Naive thymus-derived CD4-positive, alpha-beta T cell (primary cell): ENCODE results near the gene DCTPP1. TPM values are rescaled to one million over a fixed set of nuclear protein-coding genes. Genes with fewer than 3 reads are reported as not detected.
"Not testable (repeated sequence)": the region's sequence is repeated elsewhere in the genome, so short reads cannot be mapped to it uniquely, and the experiment has no call there.

Experiments used
- ATAC-seq: fragments of 150-1000 bp; cut with Tn5 transposase; 2 replicates; pipeline ENCODE4 v1.10.0; 2021; ENCODE audit warnings: mild to moderate bottlenecking, moderate library complexity
- CTCF ChIA-PET: fragments of 350-600 bp; sonication (Branson Sonifier 250); formaldehyde crosslinking; loops from one replicate; lab custom pipeline; 2021; ENCODE audit warnings: antibody characterized with exemption; lab: Charles Lee
- POLR2A ChIA-PET: fragments of 350-600 bp; sonication (Branson Sonifier 250); formaldehyde crosslinking; loops from one replicate; lab custom pipeline; 2021; ENCODE audit warnings: antibody characterized with exemption, inconsistent platforms; lab: Charles Lee
- DNase-seq, 9 donors: peaks; one replicate each; pipeline versions ENCODE4 v3.0.0 to v3.0.0-alpha.2; 2020 to 2022; ENCODE audit warnings: mixed read lengths in 1 of 9
- H3K27ac ChIP-seq: one replicate; pipeline ENCODE4 v1.7.0; 2013; ENCODE audit warnings: mild to moderate bottlenecking, low read depth, low read length, moderate library complexity
- H3K27me3 ChIP-seq, 2 donors: one replicate each; pipeline ENCODE4 v1.7.0; 2013; ENCODE audit warnings: low read length in 2 of 2, mild to moderate bottlenecking in 2 of 2, moderate library complexity in 2 of 2; ENCODE audit not compliant: control insufficient read depth in 2 of 2, insufficient read depth in 2 of 2
- H3K36me3 ChIP-seq, 3 experiments: 1 replicate in 2 of 3; 2 replicates in 1 of 3; pipeline ENCODE4 v1.7.0; 2013; ENCODE audit warnings: low read length in 3 of 3, mild to moderate bottlenecking in 3 of 3, moderate library complexity in 1 of 3; ENCODE audit not compliant: insufficient read depth in 3 of 3, control insufficient read depth in 2 of 3
- H3K4me1 ChIP-seq, 2 donors: one replicate each; pipeline ENCODE4 v1.7.0; 2013; ENCODE audit warnings: low read length in 2 of 2, mild to moderate bottlenecking in 2 of 2, moderate library complexity in 1 of 2; ENCODE audit not compliant: control insufficient read depth in 2 of 2, insufficient read depth in 2 of 2
- H3K4me3 ChIP-seq: 2 replicates; pipeline ENCODE4 v1.7.0; 2013; ENCODE audit warnings: mild to moderate bottlenecking, low read length
- H3K9me3 ChIP-seq, 3 experiments: 1 replicate in 2 of 3; 2 replicates in 1 of 3; pipeline ENCODE4 v1.7.0; 2013; ENCODE audit warnings: low read length in 3 of 3; ENCODE audit not compliant: control insufficient read depth in 2 of 3
- H3K27ac Mint-ChIP-seq, 9 donors: one replicate each; pipeline ENCODE4 v1.8.0; 2020 to 2022; ENCODE audit warnings: mixed read lengths in 9 of 9, mild to moderate bottlenecking in 8 of 9, moderate library complexity in 5 of 9, inconsistent platforms in 2 of 9
- H3K27me3 Mint-ChIP-seq, 5 donors: one replicate each; pipeline ENCODE4 v1.8.0; 2021 to 2022; ENCODE audit warnings: mixed read lengths in 5 of 5, mild to moderate bottlenecking in 1 of 5
- H3K36me3 Mint-ChIP-seq, 5 donors: one replicate each; pipeline ENCODE4 v1.8.0; 2020 to 2022; ENCODE audit warnings: mixed read lengths in 5 of 5, mild to moderate bottlenecking in 3 of 5, inconsistent platforms in 1 of 5
- H3K4me1 Mint-ChIP-seq, 7 donors: one replicate each; pipeline ENCODE4 v1.8.0; 2020 to 2022; ENCODE audit warnings: mixed read lengths in 7 of 7, mild to moderate bottlenecking in 3 of 7, inconsistent platforms in 1 of 7
- H3K4me3 Mint-ChIP-seq, 10 donors: one replicate each; pipeline ENCODE4 v1.8.0; 2020 to 2022; ENCODE audit warnings: mild to moderate bottlenecking in 10 of 10, mixed read lengths in 10 of 10, moderate library complexity in 6 of 10, inconsistent platforms in 2 of 10
- H3K9me3 Mint-ChIP-seq, 11 donors: one replicate each; pipeline ENCODE4 v1.8.0; 2020 to 2022; ENCODE audit warnings: mixed read lengths in 11 of 11, mild to moderate bottlenecking in 4 of 11, inconsistent platforms in 1 of 11, moderate library complexity in 1 of 11
- intact Hi-C, 2 donors: fragments of 100-400 bp; cut with micrococcal nuclease; formaldehyde crosslinking; loops; one replicate each; pipeline ENCODE4 v1.15.1; 2023
- polyA plus RNA-seq, 2 donors: library from polyadenylated mRNA; unstranded; fragments of 300-500 nt; fragmentation: Illumina TruSeq; gene quantifications; one replicate each; pipeline ENCODE4 v1.2.3, GENCODE V29; 2021
- total RNA-seq, 6 experiments: library from RNA in 5 of 6; stranded (reverse) in 5 of 6; gene quantifications; 1 replicate in 5 of 6; 2 replicates in 1 of 6; pipeline ENCODE4 v1.2.3 and lab custom pipeline; 2021 to 2026

DCTPP1 gene
- total and polyA plus RNA-seq, 7 experiments from 2014 or later, result 11.6 to 81.1 (median 15.6) TPM

GRCh38 chr16:30464078-30464477 is 34.2 kb upstream of the DCTPP1 start:
- H3K27ac ChIP-seq, result no peak overlapping the region
- ATAC-seq, result no peak
- peaks cover 20 to 48% (median 36%) of the 10 kb centered on the region in 7 donors for H3K4me1 Mint-ChIP-seq

DNA sequence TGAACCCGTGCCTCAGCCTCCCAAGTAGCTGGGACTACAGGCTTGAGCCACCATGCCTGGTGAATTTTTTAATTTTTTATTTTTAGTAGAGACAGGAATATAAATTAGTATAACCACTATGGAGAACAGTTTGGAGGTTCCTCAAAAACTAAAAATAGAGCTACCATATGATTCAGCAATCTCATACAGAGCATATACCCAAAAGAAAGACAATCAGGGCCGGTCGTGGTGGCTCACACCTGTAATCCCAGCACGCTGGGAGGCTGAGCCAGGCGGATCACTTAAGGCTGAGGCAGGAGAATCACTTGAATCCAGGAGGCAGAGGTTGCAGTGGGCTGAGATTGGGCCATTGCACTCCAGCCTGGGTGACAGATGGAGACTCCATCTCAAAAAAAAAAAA is 31.6 kb upstream of the DCTPP1 start:
- peaks cover 25 to 37% of the 10 kb centered on the region in 2 donors for H3K4me1 ChIP-seq
- H3K27me3 Mint-ChIP-seq, intact Hi-C loops, H3K9me3 ChIP-seq, H3K4me3 ChIP-seq, H3K27me3 ChIP-seq, H3K36me3 Mint-ChIP-seq, DNase-seq, H3K27ac ChIP-seq, H3K36me3 ChIP-seq, ATAC-seq, H3K9me3 Mint-ChIP-seq, H3K4me3 Mint-ChIP-seq: not testable (repeated sequence)
- CTCF ChIA-PET, result interaction anchor here (0.7 to 1.1 kb wide), 3 partner anchors 12 to 350 kb away, joined by 3 to 5 read pairs (median 4); partner anchors contain the start of gene DCTPP1
- H3K27ac Mint-ChIP-seq, result peak overlapping the region in 3 of 9 donors; percentile 17 to 65 (median 47)
- POLR2A ChIA-PET, result interaction anchor here (0.6 to 20.1 kb wide), 2 partner anchors 11 to 12 kb away, joined by 3 to 374 read pairs; partner anchors contain the start of gene ITGAL
- peaks cover 41 to 66% (median 48%) of the 10 kb centered on the region in 7 donors for H3K4me1 Mint-ChIP-seq

More at GRCh38 chr16:30464078-30464477, 34.2 kb upstream of the DCTPP1 start:
- H3K27ac Mint-ChIP-seq, result peak overlapping the region in 4 of 9 donors; percentile 17 to 81 (median 58)
- CTCF ChIA-PET, result interaction anchor here (0.6 kb wide), 2 partner anchors 22 to 103 kb away, joined by 3 to 4 read pairs; no protein-coding TSS in a partner anchor
- intact Hi-C loops, result no loop called here
- peaks cover 0 to 4% (median 0%) of the 10 kb centered on the region in 5 donors for H3K36me3 Mint-ChIP-seq
- no peaks in the 10 kb centered on the region for H3K27me3 Mint-ChIP-seq
- no peak overlapping the region for H3K4me3 Mint-ChIP-seq
- Histone ChIP-seq H3K36me3 (no peaks in the 10 kb centered on the region), H3K27me3 (no peaks in the 10 kb centered on the region), H3K4me1 (peaks cover 6 to 20% of the 10 kb centered on the region in 2 donors), H3K9me3 (no peaks in the 10 kb centered on the region), H3K4me3 (no peak overlapping the region)
- H3K9me3 Mint-ChIP-seq, result no peaks in the 10 kb centered on the region
- POLR2A ChIA-PET, result interaction anchor here (0.8 to 0.9 kb wide), 2 partner anchors 9 to 19 kb away, joined by 3 to 7 read pairs; partner anchors contain the start of gene ITGAL
- no peak for DNase-seq

DNA sequence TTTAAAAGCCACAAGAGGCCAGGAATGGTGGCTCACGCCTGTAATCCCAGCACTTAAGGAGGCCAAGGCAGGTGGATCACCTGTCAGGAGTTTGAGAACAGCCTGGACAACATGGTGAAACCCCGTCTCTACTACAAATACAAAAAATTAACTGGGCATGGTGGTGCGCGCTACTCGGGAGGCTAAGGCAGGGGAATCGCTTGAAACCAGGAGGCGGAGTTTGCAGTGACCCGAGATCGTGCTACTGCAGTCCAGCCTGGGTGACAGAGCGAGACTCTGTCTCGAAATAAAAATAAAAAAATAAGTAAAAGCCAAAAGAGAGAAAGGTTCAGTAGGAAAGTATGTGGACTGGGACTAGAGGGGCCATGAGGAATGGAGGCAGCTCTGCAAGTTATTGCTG is 29.6 kb upstream of the DCTPP1 start:
- H3K4me1 ChIP-seq, result peaks cover 25% of the 10 kb centered on the region in 2 donors

GRCh38 chr16:30458561-30459394 is 28.9 kb upstream of the DCTPP1 start:
- peak overlapping the region; percentile 31 for H3K4me3 ChIP-seq
- H3K27ac ChIP-seq, result peak overlapping the region; percentile 57
- Mint-ChIP-seq H3K4me1 (peaks cover 34 to 71% (median 47%) of the 10 kb centered on the region in 7 donors), H3K9me3 (no peaks in the 10 kb centered on the region), H3K27ac (peak overlapping the region; percentile 64 to 96 (median 86)), H3K27me3 (peaks cover 0 to 2% (median 0%) of the 10 kb centered on the region in 5 donors), H3K4me3 (peak overlapping the region; percentile 57 to 81 (median 72)), H3K36me3 (peaks cover 0 to 8% (median 0%) of the 10 kb centered on the region in 5 donors)
- no peaks in the 10 kb centered on the region for H3K27me3 ChIP-seq
- ChIA-PET POLR2A (interaction anchor here (0.6 to 20.1 kb wide), 18 partner anchors 8 to 273 kb away, joined by 3 to 374 read pairs (median 3); partner anchors contain the start of genes DCTPP1, ITGAL and SEPHS2), CTCF (interaction anchor here (0.6 to 3.6 kb wide), 10 partner anchors 8 to 173 kb away, joined by 3 to 17 read pairs (median 5); partner anchors contain the start of gene DCTPP1)
- H3K36me3 ChIP-seq, result no peaks in the 10 kb centered on the region
- H3K4me1 ChIP-seq, result peaks cover 25% of the 10 kb centered on the region in 2 donors
- ATAC-seq (peak; percentile 96), DNase-seq (peak; percentile 41 to 90 (median 58))
- H3K9me3 ChIP-seq, result no peaks in the 10 kb centered on the region
- intact Hi-C loops, result loop anchor here (1.0 to 2.0 kb wide), 5 partner anchors 8 to 28 kb away; partner anchors contain the start of genes ITGAL (in 2 of the 2), DCTPP1 (in 1 of the 2) and SEPHS2 (in 1 of the 2)

More for the DNA sequence above, 29.6 kb upstream of the DCTPP1 start:
- ChIA-PET CTCF (interaction anchor here (0.6 to 3.6 kb wide), 6 partner anchors 9 to 173 kb away, joined by 3 to 17 read pairs (median 6); no protein-coding TSS in a partner anchor), POLR2A (interaction anchor here (0.6 to 20.1 kb wide), 12 partner anchors 13 to 238 kb away, joined by 3 to 374 read pairs (median 3); partner anchors contain the start of genes DCTPP1, ITGAL and SEPHS2)
- no peaks in the 10 kb centered on the region for H3K27me3 ChIP-seq
- H3K9me3 ChIP-seq, result no peaks in the 10 kb centered on the region
- Mint-ChIP-seq H3K36me3 (peaks cover 0 to 8% (median 0%) of the 10 kb centered on the region in 5 donors), H3K27me3 (peaks cover 0 to 2% (median 0%) of the 10 kb centered on the region in 5 donors), H3K4me3 (peak overlapping the region in 3 of 10 donors; percentile 71 to 81 (median 78)), H3K27ac (peak overlapping the region in 7 of 9 donors; percentile 64 to 96 (median 85)), H3K9me3 (no peaks in the 10 kb centered on the region), H3K4me1 (peaks cover 31 to 69% (median 42%) of the 10 kb centered on the region in 7 donors)
- H3K27ac ChIP-seq, result peak overlapping the region; percentile 57
- ATAC-seq (no peak), DNase-seq (no peak)
- H3K4me3 ChIP-seq, result no peak overlapping the region
- intact Hi-C loops, result loop anchor here in 1 of 2 donors (2.0 kb wide), 1 partner anchor 15 kb away; the partner anchor contains the start of gene SEPHS2
- no peaks in the 10 kb centered on the region for H3K36me3 ChIP-seq

DNA sequence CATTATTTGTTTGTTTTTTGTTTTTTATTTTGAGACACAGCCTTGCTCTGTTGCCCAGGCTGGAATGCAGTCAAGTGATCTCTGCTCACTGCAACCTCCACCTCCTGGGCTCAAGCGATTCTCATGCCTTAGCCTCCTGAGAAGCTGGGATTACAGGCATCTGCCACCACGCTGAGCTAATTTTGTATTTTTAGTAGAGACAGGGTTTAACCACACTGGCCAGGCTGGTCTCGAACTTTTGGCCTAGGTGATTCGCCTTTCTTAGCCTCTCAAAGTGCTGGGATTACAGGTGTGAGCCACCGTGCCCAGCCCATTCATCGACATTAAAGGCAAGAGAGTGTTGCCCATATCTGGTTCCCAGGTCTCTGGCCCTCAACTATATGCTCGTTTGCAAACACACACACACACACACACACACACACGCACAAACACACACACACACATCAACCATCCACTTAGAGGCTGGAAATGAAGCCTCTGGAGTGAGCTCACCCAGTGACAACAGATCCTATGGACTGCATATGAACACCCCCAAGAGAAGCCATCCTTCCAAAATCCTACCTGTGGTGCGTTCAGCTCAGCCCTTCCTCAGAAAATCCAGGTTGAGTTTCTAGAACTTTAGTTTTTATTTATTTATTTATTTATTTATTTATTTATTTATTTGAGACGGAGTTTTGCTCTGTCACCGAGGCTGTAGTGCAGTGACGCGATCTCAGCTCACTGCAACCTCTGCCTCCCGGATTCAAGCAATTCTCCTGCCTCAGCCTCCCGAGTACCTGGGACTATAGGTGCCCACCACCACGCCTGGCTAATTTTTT is 28.1 kb upstream of the DCTPP1 start:
- intact Hi-C loops, result loop anchor here (1.0 to 2.0 kb wide), 5 partner anchors 8 to 28 kb away; partner anchors contain the start of genes ITGAL (in 2 of the 2), DCTPP1 (in 1 of the 2) and SEPHS2 (in 1 of the 2)
- H3K4me1 ChIP-seq, result peaks cover 25% of the 10 kb centered on the region in 2 donors
- H3K4me1 Mint-ChIP-seq, result peaks cover 35 to 71% (median 44%) of the 10 kb centered on the region in 7 donors
- no peak for ATAC-seq
- ChIA-PET POLR2A (interaction anchor here (0.6 to 20.1 kb wide), 20 partner anchors 7 to 273 kb away, joined by 3 to 374 read pairs (median 3); partner anchors contain the start of genes DCTPP1, ITGAL and SEPHS2), CTCF (interaction anchor here (0.6 to 3.6 kb wide), 9 partner anchors 9 to 78 kb away, joined by 3 to 17 read pairs (median 4); partner anchors contain the start of gene DCTPP1)
- peak overlapping the region; percentile 42 to 81 (median 72) for H3K4me3 Mint-ChIP-seq
- peaks cover 0 to 2% (median 0%) of the 10 kb centered on the region in 5 donors for H3K27me3 Mint-ChIP-seq
- no peaks in the 10 kb centered on the region for H3K9me3 Mint-ChIP-seq
- no peaks in the 10 kb centered on the region for H3K9me3 ChIP-seq
- no peak overlapping the region for H3K4me3 ChIP-seq
- DNase-seq, result no peak
- peaks cover 0 to 8% (median 0%) of the 10 kb centered on the region in 5 donors for H3K36me3 Mint-ChIP-seq
- no peaks in the 10 kb centered on the region for H3K27me3 ChIP-seq
- peak overlapping the region; percentile 22 to 96 (median 85) for H3K27ac Mint-ChIP-seq
- no peaks in the 10 kb centered on the region for H3K36me3 ChIP-seq
- no peak overlapping the region for H3K27ac ChIP-seq
